ENCODE data around the gene PKIG. TPM values are rescaled to one million over a fixed set of nuclear protein-coding genes. Genes with fewer than 3 reads are reported as not detected.

Gene PKIG
- total RNA-seq, 1 experiment from 2014 or later = 285 TPM

- Histone ChIP-seq H3K27ac (ENCODE audit: low read length) (peak overlapping the region; percentile 32), H3K4me3 (ENCODE audit: low read length) (no peak overlapping the region), H4K20me1 (ENCODE audit: insufficient read depth, low read depth, low read length) (peaks cover 39% of the 10 kb centered on the region), H3K4me2 (ENCODE audit: low read depth, low read length, poor library complexity, severe bottlenecking) (no peak overlapping the region), H3K79me2 (ENCODE audit: low read length) (peaks cover 67% of the 10 kb centered on the region), H3K27me3 (ENCODE audit: low read length) (no peaks in the 10 kb centered on the region), H3K4me1 (ENCODE audit: low read length) (peaks cover 50% of the 10 kb centered on the region), H3K9me3 (ENCODE audit: low read length) (no peaks in the 10 kb centered on the region), H3K9ac (ENCODE audit: low read length) (no peak overlapping the region), H2AFZ (ENCODE audit: low read length) (no peak overlapping the region), H3K36me3 (ENCODE audit: insufficient read depth, low read length) (peaks cover 41% of the 10 kb centered on the region), H3K9me2 (replicated peaks; ENCODE audit: insufficient read depth, low read length) (no peaks in the 10 kb centered on the region)
- no peak for DNase-seq
Observed at GRCh38 chr20:44610313-44610962, 28.1 kb downstream of the PKIG start.

GRCh38 chr20:44613575-44613974 lies 31.2 kb downstream of the PKIG start:
- Histone ChIP-seq H2AFZ (ENCODE audit: low read length) (no peak overlapping the region), H3K27me3 (ENCODE audit: low read length) (no peaks in the 10 kb centered on the region), H3K4me3 (ENCODE audit: low read length) (no peak overlapping the region), H3K4me2 (ENCODE audit: low read depth, low read length, poor library complexity, severe bottlenecking) (no peak overlapping the region), H3K27ac (ENCODE audit: low read length) (no peak overlapping the region), H3K79me2 (ENCODE audit: low read length) (peaks cover 43% of the 10 kb centered on the region), H4K20me1 (ENCODE audit: insufficient read depth, low read depth, low read length) (peaks cover 48% of the 10 kb centered on the region), H3K9me2 (replicated peaks; ENCODE audit: insufficient read depth, low read length) (no peaks in the 10 kb centered on the region), H3K9me3 (ENCODE audit: low read length) (no peaks in the 10 kb centered on the region), H3K4me1 (ENCODE audit: low read length) (peaks cover 66% of the 10 kb centered on the region), H3K9ac (ENCODE audit: low read length) (no peak overlapping the region), H3K36me3 (ENCODE audit: insufficient read depth, low read length) (peaks cover 49% of the 10 kb centered on the region)
- no peak for DNase-seq

- Histone ChIP-seq H3K4me1 (ENCODE audit: low read length) (peaks cover 57% of the 10 kb centered on the region), H3K27ac (ENCODE audit: low read length) (no peak overlapping the region), H3K9me3 (ENCODE audit: low read length) (no peaks in the 10 kb centered on the region), H3K4me2 (ENCODE audit: low read depth, low read length, poor library complexity, severe bottlenecking) (no peak overlapping the region), H3K9me2 (replicated peaks; ENCODE audit: insufficient read depth, low read length) (no peaks in the 10 kb centered on the region), H3K36me3 (ENCODE audit: insufficient read depth, low read length) (peaks cover 47% of the 10 kb centered on the region), H2AFZ (ENCODE audit: low read length) (no peak overlapping the region), H3K79me2 (ENCODE audit: low read length) (peaks cover 34% of the 10 kb centered on the region), H3K4me3 (ENCODE audit: low read length) (no peak overlapping the region), H3K27me3 (ENCODE audit: low read length) (no peaks in the 10 kb centered on the region), H4K20me1 (ENCODE audit: insufficient read depth, low read depth, low read length) (peaks cover 42% of the 10 kb centered on the region), H3K9ac (ENCODE audit: low read length) (no peak overlapping the region)
- no peak for DNase-seq
Observed at GRCh38 chr20:44614525-44614924, 32.1 kb downstream of the PKIG start.

- peaks cover 49% of the 10 kb centered on the region for H3K4me1 ChIP-seq (ENCODE audit: low read length)
- no peaks in the 10 kb centered on the region for H3K9me3 ChIP-seq (ENCODE audit: low read length)
- H3K4me2 ChIP-seq (ENCODE audit: low read depth, low read length, poor library complexity, severe bottlenecking) = no peak overlapping the region
- peaks cover 45% of the 10 kb centered on the region for H3K36me3 ChIP-seq (ENCODE audit: insufficient read depth, low read length)
- H3K9ac ChIP-seq (ENCODE audit: low read length) = no peak overlapping the region
- no peak overlapping the region for H3K27ac ChIP-seq (ENCODE audit: low read length)
- H4K20me1 ChIP-seq (ENCODE audit: insufficient read depth, low read depth, low read length) = peaks cover 42% of the 10 kb centered on the region
- no peak overlapping the region for H2AFZ ChIP-seq (ENCODE audit: low read length)
- H3K4me3 ChIP-seq (ENCODE audit: low read length) = no peak overlapping the region
- DNase-seq = no peak
- H3K9me2 ChIP-seq (replicated peaks; ENCODE audit: insufficient read depth, low read length) = no peaks in the 10 kb centered on the region
- no peaks in the 10 kb centered on the region for H3K27me3 ChIP-seq (ENCODE audit: low read length)
- H3K79me2 ChIP-seq (ENCODE audit: low read length) = peaks cover 26% of the 10 kb centered on the region
Observed at GRCh38 chr20:44615169-44615791, 32.9 kb downstream of the PKIG start.

- Histone ChIP-seq H3K27ac (ENCODE audit: low read length) (no peak overlapping the region), H3K4me2 (ENCODE audit: low read depth, low read length, poor library complexity, severe bottlenecking) (peak overlapping the region; percentile 13)
Observed at GRCh38 chr20:44615876-44616603, 33.7 kb downstream of the PKIG start.

GRCh38 chr20:44616604-44616964 lies 34.2 kb downstream of the PKIG start:
- no peaks in the 10 kb centered on the region for H3K27me3 ChIP-seq (ENCODE audit: low read length)
- H3K4me3 ChIP-seq (ENCODE audit: low read length) = no peak overlapping the region
- H3K36me3 ChIP-seq (ENCODE audit: insufficient read depth, low read length) = peaks cover 38% of the 10 kb centered on the region
- H3K9me3 ChIP-seq (ENCODE audit: low read length) = no peaks in the 10 kb centered on the region
- peaks cover 35% of the 10 kb centered on the region for H4K20me1 ChIP-seq (ENCODE audit: insufficient read depth, low read depth, low read length)
- peaks cover 13% of the 10 kb centered on the region for H3K79me2 ChIP-seq (ENCODE audit: low read length)
- no peak for DNase-seq
- H3K9ac ChIP-seq (ENCODE audit: low read length) = no peak overlapping the region
- peak overlapping the region; percentile 13 for H3K4me2 ChIP-seq (ENCODE audit: low read depth, low read length, poor library complexity, severe bottlenecking)
- H2AFZ ChIP-seq (ENCODE audit: low read length) = no peak overlapping the region
- H3K9me2 ChIP-seq (replicated peaks; ENCODE audit: insufficient read depth, low read length) = no peaks in the 10 kb centered on the region
- H3K27ac ChIP-seq (ENCODE audit: low read length) = no peak overlapping the region
- peaks cover 47% of the 10 kb centered on the region for H3K4me1 ChIP-seq (ENCODE audit: low read length)

More at GRCh38 chr20:44615876-44616603, 33.7 kb downstream of the PKIG start:
- no peaks in the 10 kb centered on the region for H3K9me3 ChIP-seq (ENCODE audit: low read length)
- H3K4me3 ChIP-seq (ENCODE audit: low read length) = no peak overlapping the region
- H3K36me3 ChIP-seq (ENCODE audit: insufficient read depth, low read length) = peaks cover 38% of the 10 kb centered on the region
- peaks cover 19% of the 10 kb centered on the region for H3K79me2 ChIP-seq (ENCODE audit: low read length)
- no peak overlapping the region for H2AFZ ChIP-seq (ENCODE audit: low read length)
- H3K9ac ChIP-seq (ENCODE audit: low read length) = no peak overlapping the region
- no peak for DNase-seq
- H3K27me3 ChIP-seq (ENCODE audit: low read length) = no peaks in the 10 kb centered on the region
- H4K20me1 ChIP-seq (ENCODE audit: insufficient read depth, low read depth, low read length) = peaks cover 39% of the 10 kb centered on the region
- H3K9me2 ChIP-seq (replicated peaks; ENCODE audit: insufficient read depth, low read length) = no peaks in the 10 kb centered on the region
- H3K4me1 ChIP-seq (ENCODE audit: low read length) = peaks cover 47% of the 10 kb centered on the region

GRCh38 chr20:44618318-44618731 lies 35.9 kb downstream of the PKIG start:
- Histone ChIP-seq H3K4me3 (ENCODE audit: low read length) (no peak overlapping the region), H4K20me1 (ENCODE audit: insufficient read depth, low read depth, low read length) (peaks cover 21% of the 10 kb centered on the region; the same call in 1 of the 2 replicates), H3K4me2 (ENCODE audit: low read depth, low read length, poor library complexity, severe bottlenecking) (no peak overlapping the region), H3K9ac (ENCODE audit: low read length) (no peak overlapping the region), H3K4me1 (ENCODE audit: low read length) (peaks cover 47% of the 10 kb centered on the region), H3K27ac (ENCODE audit: low read length) (peak overlapping the region; percentile 72), H3K36me3 (ENCODE audit: insufficient read depth, low read length) (peaks cover 25% of the 10 kb centered on the region), H2AFZ (ENCODE audit: low read length) (no peak overlapping the region), H3K79me2 (ENCODE audit: low read length) (no peaks in the 10 kb centered on the region; the same call in 1 of the 2 replicates), H3K27me3 (ENCODE audit: low read length) (no peaks in the 10 kb centered on the region), H3K9me3 (ENCODE audit: low read length) (peaks cover 4% of the 10 kb centered on the region; the same call in 1 of the 2 replicates), H3K9me2 (replicated peaks; ENCODE audit: insufficient read depth, low read length) (no peaks in the 10 kb centered on the region)
- DNase-seq = no peak

GRCh38 chr20:44619294-44619693 lies 36.9 kb downstream of the PKIG start:
- no peak for DNase-seq
- H3K9me3 ChIP-seq (ENCODE audit: low read length) = peaks cover 4% of the 10 kb centered on the region; the same call in 1 of the 2 replicates
- peaks cover 12% of the 10 kb centered on the region; the same call in 1 of the 2 replicates for H4K20me1 ChIP-seq (ENCODE audit: insufficient read depth, low read depth, low read length)
- no peaks in the 10 kb centered on the region for H3K79me2 ChIP-seq (ENCODE audit: low read length)
- no peak overlapping the region for H3K9ac ChIP-seq (ENCODE audit: low read length)
- H3K4me2 ChIP-seq (ENCODE audit: low read depth, low read length, poor library complexity, severe bottlenecking) = no peak overlapping the region
- no peaks in the 10 kb centered on the region for H3K9me2 ChIP-seq (replicated peaks; ENCODE audit: insufficient read depth, low read length)
- peaks cover 39% of the 10 kb centered on the region for H3K4me1 ChIP-seq (ENCODE audit: low read length)
- H3K36me3 ChIP-seq (ENCODE audit: insufficient read depth, low read length) = peaks cover 23% of the 10 kb centered on the region
- H3K27me3 ChIP-seq (ENCODE audit: low read length) = no peaks in the 10 kb centered on the region
- H3K4me3 ChIP-seq (ENCODE audit: low read length) = no peak overlapping the region
- H3K27ac ChIP-seq (ENCODE audit: low read length) = no peak overlapping the region
- no peak overlapping the region for H2AFZ ChIP-seq (ENCODE audit: low read length)
